H1 (cell line): ENCODE measurements around the gene ZNF496. TPM values are rescaled to one million over a fixed set of nuclear protein-coding genes. Genes with fewer than 3 reads are reported as not detected.
A peak's percentile ranks its signal among the peaks of the same experiment; 100 is the strongest.

Experiments
- CTCF ChIA-PET: fragments of 300-600 bp; sonication (Branson Sonifier 250); formaldehyde crosslinking; loops from one replicate; lab custom pipeline; 2021; ENCODE audit not compliant: partially characterized antibody; lab: Charles Lee
- POLR2A ChIA-PET: fragments of 300-600 bp; sonication (Branson Sonifier 250); formaldehyde crosslinking; loops from one replicate; lab custom pipeline; 2021; ENCODE audit warnings: inconsistent platforms; ENCODE audit not compliant: partially characterized antibody; lab: Charles Lee
- DNase-seq, 2 experiments: peaks; one replicate each; pipeline versions ENCODE4 v3.0.0 to v3.0.0-alpha.2; 2010 to 2022; ENCODE audit warnings: low spot score in 2 of 2, low read depth in 1 of 2, mixed read lengths in 1 of 2
- FAIRE-seq: peaks from 2 replicates; lab custom pipeline; 2011; peaks lifted over from hg19 to GRCh38; lab: Jason Lieb, UNC
- H2AFZ ChIP-seq: 2 replicates; pipeline ENCODE4 v1.8.1; 2012; ENCODE audit warnings: low read length, inconsistent platforms
- H2AK5ac ChIP-seq: 2 replicates; pipeline ENCODE4 v1.6.1; 2013; ENCODE audit warnings: low read depth, low read length
- H2BK120ac ChIP-seq: replicated peaks from 2 replicates; pipeline ENCODE3; 2013; ENCODE audit warnings: low read depth, low read length, inconsistent platforms
- H2BK12ac ChIP-seq: 2 replicates; pipeline ENCODE4 v1.6.1; 2013; ENCODE audit warnings: low read depth, low read length
- H2BK15ac ChIP-seq: 2 replicates; pipeline ENCODE4 v1.6.1; 2013; ENCODE audit warnings: low read length
- H2BK20ac ChIP-seq: 2 replicates; pipeline ENCODE4 v1.6.1; 2013; ENCODE audit warnings: low read length
- H2BK5ac ChIP-seq: 2 replicates; pipeline ENCODE4 v1.6.1; 2013; ENCODE audit warnings: low read depth, low read length
- H3K14ac ChIP-seq: 2 replicates; pipeline ENCODE4 v1.6.1; 2013; ENCODE audit warnings: inconsistent platforms; ENCODE audit not compliant: insufficient read length
- H3K18ac ChIP-seq: 2 replicates; pipeline ENCODE4 v1.6.1; 2013; ENCODE audit warnings: low read length; ENCODE audit errors: extremely low read depth
- H3K23ac ChIP-seq: 2 replicates; pipeline ENCODE4 v1.6.1; 2013; ENCODE audit warnings: inconsistent platforms; ENCODE audit not compliant: insufficient read length
- H3K23me2 ChIP-seq: 2 replicates; pipeline ENCODE4 v1.6.1; 2013; ENCODE audit warnings: low read depth, low read length
- H3K27ac ChIP-seq: 2 replicates; pipeline ENCODE4 v1.6.1; 2011; ENCODE audit warnings: low read depth, low read length, inconsistent platforms
- H3K27me3 ChIP-seq, 4 experiments: replicated peaks in 1 of 4; 1 replicate in 1 of 4; 2 replicates in 3 of 4; pipeline versions ENCODE4 v1.6.1 to v1.8.1; 2011 to 2013; ENCODE audit warnings: low read length in 3 of 4, mild to moderate bottlenecking in 3 of 4, inconsistent platforms in 2 of 4, mixed read lengths in 2 of 4, moderate library complexity in 1 of 4; ENCODE audit not compliant: control insufficient read depth in 3 of 4, insufficient read depth in 3 of 4; ENCODE audit errors: extremely low read depth in 1 of 4
- H3K36me3 ChIP-seq, 4 experiments: 2 replicates each; pipeline versions ENCODE4 v1.6.1 to v1.8.1; 2011 to 2013; ENCODE audit warnings: mild to moderate bottlenecking in 4 of 4, low read length in 3 of 4, moderate library complexity in 2 of 4, control low read depth in 1 of 4, inconsistent platforms in 1 of 4; ENCODE audit not compliant: insufficient read depth in 4 of 4, control insufficient read depth in 2 of 4
- H3K4ac ChIP-seq: replicated peaks from 2 replicates; pipeline ENCODE3; 2013; ENCODE audit warnings: low read length, low read depth, mixed read lengths, inconsistent platforms; ENCODE audit not compliant: insufficient read length
- H3K4me1 ChIP-seq, 4 experiments: replicated peaks in 1 of 4; 1 replicate in 1 of 4; 2 replicates in 3 of 4; pipeline versions ENCODE4 v1.6.1 to v1.8.1; 2011 to 2013; ENCODE audit warnings: low read length in 3 of 4, inconsistent platforms in 2 of 4, mixed read lengths in 1 of 4; ENCODE audit not compliant: insufficient read depth in 4 of 4, control insufficient read depth in 3 of 4
- H3K4me2 ChIP-seq, 2 experiments: 2 replicates each; pipeline versions ENCODE4 v1.6.1 to v1.8.1; 2011 to 2013; ENCODE audit warnings: low read depth in 2 of 2, low read length in 2 of 2, control low read depth in 1 of 2, inconsistent platforms in 1 of 2, mild to moderate bottlenecking in 1 of 2; ENCODE audit not compliant: insufficient read depth in 1 of 2
- H3K4me3 ChIP-seq, 4 experiments: fragments of 200-600, 300-600 bp in 1 of 4; sonication (generic), shearing (Covaris generic), sonication (Bioruptor Twin) in 1 of 4; 2 replicates each; pipeline versions ENCODE4 v1.5.1 to v1.8.1; 2011 to 2016; ENCODE audit warnings: low read length in 4 of 4, low read depth in 3 of 4, control low read depth in 2 of 4, inconsistent platforms in 2 of 4, mild to moderate bottlenecking in 2 of 4, mixed read lengths in 1 of 4, moderate library complexity in 1 of 4; ENCODE audit not compliant: insufficient read depth in 2 of 4; ENCODE audit errors: extremely low read depth in 1 of 4
- H3K56ac ChIP-seq: replicated peaks from 2 replicates; pipeline ENCODE3; 2013; ENCODE audit warnings: low read depth, mild to moderate bottlenecking, mixed read lengths, low read length, inconsistent platforms; ENCODE audit not compliant: insufficient read length
- H3K79me1 ChIP-seq: 2 replicates; pipeline ENCODE4 v1.6.1; 2013; ENCODE audit warnings: low read depth, low read length, control low read depth
- H3K79me2 ChIP-seq, 2 experiments: 2 replicates each; pipeline versions ENCODE4 v1.6.1 to v1.8.1; 2012 to 2013; ENCODE audit warnings: low read length in 2 of 2, mild to moderate bottlenecking in 2 of 2, inconsistent platforms in 1 of 2; ENCODE audit not compliant: insufficient read depth in 2 of 2, control insufficient read depth in 1 of 2
- H3K9ac ChIP-seq, 4 experiments: replicated peaks in 1 of 4; 1 replicate in 1 of 4; 2 replicates in 3 of 4; pipeline versions ENCODE4 v1.6.1 to v1.8.1; 2011 to 2013; ENCODE audit warnings: low read depth in 3 of 4, low read length in 3 of 4, control low read depth in 2 of 4, mild to moderate bottlenecking in 2 of 4, moderate library complexity in 2 of 4, inconsistent platforms in 1 of 4; ENCODE audit errors: extremely low read depth in 1 of 4
- H3K9me3 ChIP-seq, 2 experiments: 2 replicates each; pipeline versions ENCODE4 v1.6.1 to v1.8.1; 2012 to 2013; ENCODE audit warnings: mild to moderate bottlenecking in 2 of 2, moderate library complexity in 2 of 2, control low read depth in 1 of 2, inconsistent platforms in 1 of 2, low read depth in 1 of 2, low read length in 1 of 2, mixed read lengths in 1 of 2; ENCODE audit not compliant: insufficient read depth in 2 of 2
- H4K20me1 ChIP-seq, 2 experiments: replicated peaks in 1 of 2; 2 replicates each; pipeline versions ENCODE3 to v1.8.1; 2011 to 2013; ENCODE audit warnings: inconsistent platforms in 2 of 2, low read length in 2 of 2, mild to moderate bottlenecking in 1 of 2; ENCODE audit not compliant: insufficient read depth in 2 of 2, control insufficient read depth in 1 of 2
- H4K5ac ChIP-seq: 2 replicates; pipeline ENCODE4 v1.6.1; 2013; ENCODE audit warnings: low read length, low read depth, mixed read lengths, inconsistent platforms; ENCODE audit not compliant: insufficient read length
- H4K8ac ChIP-seq: 2 replicates; pipeline ENCODE4 v1.8.0; 2013; ENCODE audit warnings: mild to moderate bottlenecking, moderate library complexity, low read length, inconsistent platforms; ENCODE audit not compliant: insufficient read depth; ENCODE audit errors: extremely low read depth
- H4K91ac ChIP-seq: replicated peaks from 2 replicates; pipeline ENCODE3; 2013; ENCODE audit warnings: low read length, mixed read lengths, inconsistent platforms; ENCODE audit not compliant: insufficient read length
- BACH1 ChIP-seq: IDR thresholded peaks from 2 replicates; pipeline ENCODE4 v1.6.1; 2012; ENCODE audit warnings: low read length, improper control_type of control experiment
- BCL11A ChIP-seq, 2 experiments: IDR thresholded peaks; one replicate each; pipeline ENCODE4 v1.6.1; 2011; ENCODE audit warnings: low read depth in 2 of 2, low read length in 2 of 2, mild to moderate bottlenecking in 2 of 2
- CEBPB ChIP-seq: IDR thresholded peaks from 2 replicates; pipeline ENCODE4 v1.6.1; 2012; ENCODE audit warnings: low read depth, low read length
- EGR1 ChIP-seq: IDR thresholded peaks from 2 replicates; pipeline ENCODE4 v1.6.1; 2011; ENCODE audit warnings: low read depth, low read length, borderline replicate concordance
- EZH2 ChIP-seq: fragments of 200-600 bp; sonication (generic); IDR thresholded peaks from 2 replicates; pipeline ENCODE4 v1.7.1; 2012; ENCODE audit warnings: low read depth, mild to moderate bottlenecking, moderate library complexity, low read length, inconsistent platforms; ENCODE audit not compliant: severe bottlenecking
- GABPA ChIP-seq: IDR thresholded peaks from 2 replicates; pipeline ENCODE4 v1.6.1; 2011; ENCODE audit warnings: mild to moderate bottlenecking, low read length, moderate library complexity, borderline replicate concordance; ENCODE audit not compliant: insufficient read depth
- JUND ChIP-seq: IDR thresholded peaks from 2 replicates; pipeline ENCODE4 v1.6.1; 2011; ENCODE audit warnings: mild to moderate bottlenecking, improper control_type of control experiment, low read length
- KDM5A ChIP-seq: fragments of 200-600 bp; IDR thresholded peaks from 2 replicates; pipeline ENCODE4 v1.7.1; 2012; ENCODE audit warnings: mild to moderate bottlenecking, low read length, inconsistent platforms, mixed read lengths
- SAP30 ChIP-seq: fragments of 300-600 bp; sonication (generic); IDR thresholded peaks from 2 replicates; pipeline ENCODE4 v1.7.1; 2012; ENCODE audit warnings: low read length, moderate library complexity, mild to moderate bottlenecking, inconsistent platforms; ENCODE audit not compliant: insufficient read depth, insufficient replicate concordance
- SIRT6 ChIP-seq: IDR thresholded peaks from one replicate; pipeline ENCODE4 v1.7.1; 2012; ENCODE audit warnings: low read length, inconsistent platforms
- SP4 ChIP-seq: IDR thresholded peaks from 2 replicates; pipeline ENCODE4 v1.6.1; 2012; ENCODE audit warnings: low read length, inconsistent platforms
- TBP ChIP-seq: IDR thresholded peaks from 2 replicates; pipeline ENCODE4 v1.6.1; 2011; ENCODE audit warnings: low read depth, low read length, improper control_type of control experiment
- WGBS, 2 experiments: shearing (Covaris generic) in 1 of 2; methylation state at CpG; one replicate each; pipeline versions ENCODE4 v1.1.6 to v1.1.7; 2013 to 2015; ENCODE audit warnings: low lambda C conversion rate in 2 of 2, mixed read lengths in 2 of 2, inconsistent platforms in 1 of 2, low coverage in 1 of 2, missing lambda C conversion rate in 1 of 2; ENCODE audit not compliant: insufficient replicate concordance in 2 of 2, insufficient coverage in 1 of 2, insufficient read length in 1 of 2; ENCODE audit errors: extremely low coverage in 1 of 2, missing lambda C conversion rate in 1 of 2; 5-methylcytosine and 5-hydroxymethylcytosine counted together
- polyA plus RNA-seq, 7 experiments: library from polyadenylated mRNA; depleted of rRNA in 3 of 7; stranded (reverse) in 5 of 7; unstranded in 2 of 7; fragments of >200 nt in 5 of 7; fragments of 200-250 nt in 2 of 7; gene quantifications; 1 replicate in 5 of 7; 2 replicates in 1 of 7; 4 replicates in 1 of 7; pipeline versions ENCODE4 v1.2.1 to v1.2.3, GENCODE V29; 2011 to 2013; ENCODE audit warnings: missing spikeins in 2 of 7, mixed read lengths in 2 of 7
- total RNA-seq: library from RNA; stranded (reverse); fragmentation: NEBNext Ultra II Directional; extraction: Animal tissue kit (Norgen Biotek cat#: 25700); gene quantifications from 2 replicates; pipeline ENCODE4 v1.2.1, GENCODE V29; 2021
- TF ChIP-seq, protein P1 (sequence below): IDR thresholded peaks from 2 replicates; pipeline ENCODE4 v1.6.1; 2012; ENCODE audit warnings: inconsistent platforms

The ZNF496 gene
- total and polyA plus RNA-seq, 2 of the 8 experiments (the other 6 are each of a cell fraction or from before 2014, with no cell fraction given): 27.9 to 71.4 TPM

DNA sequence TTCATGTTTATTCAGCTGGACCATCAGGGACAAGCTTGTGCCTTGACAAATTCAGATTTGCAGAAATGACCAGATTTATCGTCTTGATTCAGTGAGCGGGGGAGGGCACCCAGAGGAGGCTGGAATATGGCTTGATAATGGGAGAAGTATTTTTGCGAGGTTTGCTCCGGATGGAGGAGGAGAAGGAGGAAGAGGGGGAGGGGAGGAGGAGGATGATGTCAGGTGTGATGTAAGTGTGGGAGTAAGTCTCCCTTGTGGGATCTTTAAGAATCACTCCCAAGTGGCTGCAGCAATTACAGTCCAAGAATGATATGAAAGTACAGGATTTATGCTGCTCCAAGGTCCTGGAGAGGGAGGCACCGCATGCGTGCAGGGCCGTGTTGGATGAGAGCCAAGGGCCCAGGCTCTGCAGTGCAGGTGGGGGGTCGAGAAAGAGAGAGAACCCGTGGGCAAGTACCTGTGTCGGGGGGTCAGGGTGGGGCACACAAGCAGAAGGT lies 5.6 kb upstream of the ZNF496 start:
- Histone ChIP-seq H3K23me2 (peaks cover 5% of the 10 kb centered on the region), H3K4me1 (peaks cover 15 to 39% (median 23%) of the 10 kb centered on the region in 4 experiments), H3K14ac (no peak overlapping the region), H3K27me3 (no peaks in the 10 kb centered on the region), H3K79me1 (peaks cover 19% of the 10 kb centered on the region; the same call in 1 of the 2 replicates), H3K27ac (peak overlapping the region; percentile 34; the same call in 1 of the 2 replicates), H3K4me2 (no peak overlapping the region), H2AK5ac (no peak overlapping the region), H2BK120ac (no peak overlapping the region), H4K5ac (no peak overlapping the region), H4K8ac (no peak overlapping the region), H2BK12ac (no peak overlapping the region), H3K9me3 (no peaks in the 10 kb centered on the region), H4K20me1 (peaks cover 19 to 46% of the 10 kb centered on the region in 2 experiments), H4K91ac (no peak overlapping the region), H3K4me3 (no peak overlapping the region), H2BK20ac (no peak overlapping the region), H3K18ac (no peak overlapping the region), H3K36me3 (peaks cover 4 to 13% (median 7%) of the 10 kb centered on the region in 4 experiments; a peak in 7 of 8 replicates), H2BK5ac (no peak overlapping the region; the same call in 1 of the 2 replicates), H3K23ac (no peak overlapping the region), H3K4ac (no peak overlapping the region), H3K56ac (no peak overlapping the region), H2BK15ac (no peak overlapping the region), H2AFZ (no peak overlapping the region), H3K9ac (no peak overlapping the region), H3K79me2 (peaks cover 7 to 75% of the 10 kb centered on the region in 2 experiments)
- 88% methylated on average over 10 of the region's 10 CpGs; no CpG with 5 or more reads in 1 of the 2 experiments for WGBS, 2 experiments
- no peak for FAIRE-seq
- ChIA-PET POLR2A (interaction anchor here (1.0 to 1.8 kb wide), 5 partner anchors 9 to 37 kb away, joined by 3 to 6 read pairs (median 4); no protein-coding TSS in a partner anchor), CTCF (interaction anchor here (1.3 kb wide), 1 partner anchor 35 kb away, joined by 5 read pairs; no protein-coding TSS in a partner anchor)
- no peak for DNase-seq
- no peak for TF ChIP-seq SIRT6
- TF ChIP-seq, protein P1, sequence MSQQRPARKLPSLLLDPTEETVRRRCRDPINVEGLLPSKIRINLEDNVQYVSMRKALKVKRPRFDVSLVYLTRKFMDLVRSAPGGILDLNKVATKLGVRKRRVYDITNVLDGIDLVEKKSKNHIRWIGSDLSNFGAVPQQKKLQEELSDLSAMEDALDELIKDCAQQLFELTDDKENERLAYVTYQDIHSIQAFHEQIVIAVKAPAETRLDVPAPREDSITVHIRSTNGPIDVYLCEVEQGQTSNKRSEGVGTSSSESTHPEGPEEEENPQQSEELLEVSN: no peak
- TF ChIP-seq BACH1: no peak
- no peak for TF ChIP-seq JUND
- TF ChIP-seq KDM5A: no peak
- TF ChIP-seq BCL11A (IDR thresholded peaks at IDR 0.05; ENCODE audit: low read depth in 2 of 2, low read length in 2 of 2): no peak
- TF ChIP-seq EZH2: no peak
- no peak for TF ChIP-seq SAP30
- TF ChIP-seq SP4: no peak
- TF ChIP-seq EGR1: no peak
- TF ChIP-seq CEBPB: no peak
- no peak for TF ChIP-seq GABPA
- no peak for TF ChIP-seq TBP
